ENCODE data around the gene PBOV1.
"Not testable (repeated sequence)": the region's sequence is repeated elsewhere in the genome, so short reads cannot be mapped to it uniquely, and the experiment has no call there.

Gene PBOV1

DNA sequence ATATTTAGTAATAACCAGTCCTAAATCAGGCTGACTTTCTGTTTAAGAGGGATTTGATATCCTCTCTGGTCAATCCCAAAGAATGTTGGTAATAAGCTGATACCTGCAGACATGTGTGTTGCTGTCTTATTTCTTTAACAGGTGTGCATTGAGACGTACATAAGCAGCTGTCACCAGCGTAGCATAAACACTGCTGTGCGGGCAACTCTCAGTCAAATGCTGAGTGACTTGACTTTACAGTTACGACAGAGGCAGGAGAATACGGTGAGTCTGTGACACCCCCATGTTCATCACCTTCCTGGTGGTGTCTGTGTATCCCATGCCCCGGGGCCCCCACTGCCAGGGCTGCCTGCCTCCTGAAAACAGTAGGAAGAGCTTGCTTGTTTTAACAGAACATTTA lies 20.1 kb upstream of the PBOV1 start:
- DNase-seq: no peak

DNA sequence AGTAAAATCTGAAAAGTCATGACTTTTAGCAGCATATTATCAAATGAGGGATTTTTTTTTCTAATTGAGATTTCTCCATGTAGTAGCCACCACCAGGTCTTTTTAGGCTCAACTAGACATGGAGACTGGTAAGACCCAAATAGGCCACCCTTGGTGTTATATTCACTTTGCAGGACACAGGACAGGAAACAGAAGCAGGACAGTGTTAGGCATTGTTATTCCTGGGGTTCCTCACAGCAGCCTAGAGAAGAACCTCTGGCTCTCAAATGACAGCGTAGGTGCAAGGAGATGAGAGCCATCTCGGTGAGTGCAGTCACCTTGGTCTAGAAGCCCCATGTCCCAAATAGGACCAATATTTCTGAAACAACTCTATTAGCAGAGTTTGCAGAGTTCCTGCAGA lies 19.2 kb upstream of the PBOV1 start:
- no peak for DNase-seq

DNA sequence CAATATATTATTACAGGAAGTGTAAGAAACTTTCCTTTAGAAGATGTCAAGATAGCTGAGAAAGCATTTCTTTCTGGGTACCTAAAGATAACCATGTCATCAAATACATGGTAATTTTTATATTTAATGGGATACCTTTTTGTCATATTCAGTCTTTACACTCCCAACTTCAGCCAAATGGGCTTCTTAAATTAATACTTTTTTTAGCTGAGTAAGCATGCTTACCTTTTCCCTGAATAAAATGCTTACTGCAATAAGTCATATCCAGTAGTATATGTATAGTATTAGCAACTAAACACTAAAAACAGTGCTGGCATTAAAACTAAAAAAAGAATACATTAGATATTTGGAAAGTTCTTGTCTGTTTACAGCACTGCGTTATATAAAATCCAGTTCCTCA lies 17.4 kb upstream of the PBOV1 start:
- no peak for DNase-seq

DNA sequence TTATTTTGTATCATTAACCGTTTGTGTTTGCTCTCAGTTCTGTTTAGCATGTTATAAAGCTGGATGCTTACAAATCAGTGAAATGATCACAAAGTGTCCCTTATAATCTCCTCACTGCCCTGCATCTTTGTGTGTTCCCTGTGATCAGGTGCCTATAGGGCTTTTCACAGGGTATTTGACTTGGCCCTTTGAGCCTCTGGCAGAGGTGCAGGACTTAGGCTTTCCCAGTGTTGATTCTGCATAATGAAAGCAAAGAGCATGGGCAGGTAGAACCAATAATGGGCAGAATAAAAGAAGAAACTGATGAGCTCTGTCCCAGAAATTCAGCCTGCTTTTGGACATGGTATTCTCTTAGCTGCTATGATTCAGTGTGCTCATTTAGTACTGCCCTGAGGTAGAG lies 16.9 kb upstream of the PBOV1 start:
- no peak for DNase-seq

DNA sequence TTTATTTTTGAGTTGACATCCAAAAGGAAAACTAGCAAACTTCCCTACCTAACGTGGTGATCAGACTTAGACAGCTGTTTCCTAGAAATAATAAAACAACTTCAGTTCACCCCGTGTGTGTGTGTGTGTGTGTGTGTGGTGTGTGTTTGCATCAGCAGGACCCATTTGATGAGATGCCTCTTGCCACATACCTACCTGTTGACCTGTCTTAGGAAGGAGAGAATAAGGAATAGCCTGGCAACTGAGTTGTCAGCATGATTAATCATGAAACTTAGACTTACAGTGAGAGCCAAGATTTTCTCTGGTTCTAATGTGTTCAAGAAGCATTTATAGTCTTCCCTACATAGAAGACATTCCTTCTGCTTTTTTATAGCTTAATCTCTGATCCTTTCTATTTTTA lies 16.1 kb upstream of the PBOV1 start:
- no peak for DNase-seq

DNA sequence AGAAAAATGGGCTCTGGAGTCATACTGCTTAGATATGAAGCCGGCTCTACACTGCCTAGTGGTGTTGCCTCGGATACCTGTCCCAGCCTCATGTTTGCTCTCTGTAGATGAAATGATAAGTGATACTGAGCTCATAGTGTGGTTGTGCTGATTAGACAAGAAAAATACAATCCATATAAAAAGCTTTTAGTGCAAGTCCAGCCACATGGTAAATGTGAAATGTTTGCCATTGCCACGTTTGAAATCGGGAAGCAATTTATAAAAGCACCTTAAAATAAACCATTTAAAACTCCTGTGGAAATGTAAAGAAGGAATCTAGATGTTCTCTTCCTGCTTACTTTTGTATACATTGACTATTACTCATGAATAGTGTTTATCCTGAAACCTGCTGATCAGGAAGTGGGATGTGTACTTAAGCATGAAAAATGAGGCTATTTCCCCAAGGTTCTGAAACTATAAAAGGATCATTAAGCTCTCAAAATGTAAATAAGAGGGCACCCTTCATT lies 13.1 kb upstream of the PBOV1 start:
- DNase-seq: no peak

DNA sequence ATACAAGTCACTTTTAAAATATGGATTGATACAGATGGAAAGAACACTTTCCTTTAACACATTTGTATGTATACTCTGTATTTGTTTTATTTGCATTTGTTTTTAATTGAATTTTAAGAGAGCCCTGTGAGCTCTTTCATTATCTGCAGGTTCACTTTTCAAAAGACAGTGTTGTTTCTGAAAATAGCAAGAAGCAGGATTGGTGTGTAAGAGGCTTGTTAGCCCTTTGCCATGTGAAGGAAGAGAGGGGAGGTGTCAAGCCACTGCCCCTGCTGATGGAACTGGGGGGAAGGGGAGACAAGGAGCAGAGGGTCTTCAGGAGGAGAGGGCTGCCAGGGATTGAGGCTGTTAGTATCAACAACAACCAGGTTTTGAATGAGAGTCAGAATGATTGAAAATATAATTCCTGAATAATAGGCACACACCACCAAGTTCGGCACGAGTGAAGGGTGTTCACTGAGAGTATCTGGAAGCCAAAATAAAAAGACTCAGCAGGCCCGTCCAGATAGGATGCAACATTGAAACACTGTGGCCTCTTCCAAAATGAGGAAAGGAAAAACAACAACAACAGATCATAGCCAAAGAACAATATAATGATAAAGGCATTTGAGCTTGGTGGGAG lies 12.6 kb upstream of the PBOV1 start:
- peak in 1 of 51 donors; percentile 49 for DNase-seq

DNA sequence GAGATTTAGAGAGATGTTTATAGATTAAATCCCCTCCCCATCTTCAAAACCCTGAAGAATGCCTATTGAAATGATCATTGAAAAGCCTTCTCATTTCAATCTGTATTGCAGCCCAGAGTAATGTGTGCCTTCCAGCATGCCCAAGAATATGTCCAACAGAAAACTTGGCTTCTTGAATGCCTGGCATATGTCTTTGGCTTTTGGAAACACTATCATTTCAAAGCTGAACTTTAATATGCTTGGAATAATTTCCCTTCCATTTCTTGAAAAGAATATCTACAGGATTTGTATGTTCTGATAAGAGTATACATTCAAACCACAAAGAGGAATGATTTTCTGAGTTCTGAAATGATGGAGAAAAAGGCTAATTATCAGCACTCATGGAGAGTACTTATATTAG lies 11.9 kb upstream of the PBOV1 start:
- no peak for DNase-seq

DNA sequence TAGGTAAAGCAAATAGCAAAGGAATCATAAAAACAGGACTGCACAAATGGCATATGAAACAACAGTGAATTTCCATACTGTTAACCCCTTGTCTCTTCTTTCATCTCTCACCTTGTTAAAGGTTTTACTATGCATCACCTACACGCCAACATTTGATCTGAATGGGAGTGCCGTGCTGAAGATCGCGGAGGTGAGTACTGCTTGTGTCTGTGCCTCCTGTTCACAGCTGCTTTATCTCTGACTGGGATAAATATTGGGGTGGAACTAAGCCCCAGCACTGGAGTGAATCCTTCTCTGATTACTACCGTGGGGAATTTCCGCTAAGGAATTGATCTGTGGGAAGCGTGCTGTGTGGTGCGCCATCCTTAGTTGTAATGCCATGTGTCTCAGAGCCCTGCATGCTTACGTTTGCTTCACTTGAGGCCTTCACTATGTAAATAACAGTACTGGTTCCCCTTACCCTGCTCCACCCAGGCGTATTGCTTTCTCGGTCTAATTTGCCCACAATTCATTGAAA lies 11.4 kb upstream of the PBOV1 start:
- no peak for DNase-seq

DNA sequence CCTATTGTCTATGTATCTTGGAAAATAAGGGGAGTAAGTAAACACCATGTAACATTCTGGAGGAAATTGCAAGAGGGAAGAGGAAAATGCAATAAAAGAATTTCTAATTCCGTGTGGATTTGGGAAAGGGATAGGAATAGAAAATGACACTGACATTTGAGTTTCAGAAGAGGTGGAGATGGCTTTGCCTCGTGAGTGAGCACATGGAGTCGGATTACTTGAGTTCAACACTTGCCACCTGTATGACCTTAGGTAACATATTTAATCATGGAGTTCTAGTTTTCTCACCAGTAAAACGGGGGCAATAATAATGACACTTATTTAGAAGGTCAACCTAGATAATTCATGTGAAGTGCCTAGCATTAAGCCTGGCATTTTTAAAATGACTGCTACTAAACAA lies 10.8 kb upstream of the PBOV1 start:
- DNase-seq: no peak

DNA sequence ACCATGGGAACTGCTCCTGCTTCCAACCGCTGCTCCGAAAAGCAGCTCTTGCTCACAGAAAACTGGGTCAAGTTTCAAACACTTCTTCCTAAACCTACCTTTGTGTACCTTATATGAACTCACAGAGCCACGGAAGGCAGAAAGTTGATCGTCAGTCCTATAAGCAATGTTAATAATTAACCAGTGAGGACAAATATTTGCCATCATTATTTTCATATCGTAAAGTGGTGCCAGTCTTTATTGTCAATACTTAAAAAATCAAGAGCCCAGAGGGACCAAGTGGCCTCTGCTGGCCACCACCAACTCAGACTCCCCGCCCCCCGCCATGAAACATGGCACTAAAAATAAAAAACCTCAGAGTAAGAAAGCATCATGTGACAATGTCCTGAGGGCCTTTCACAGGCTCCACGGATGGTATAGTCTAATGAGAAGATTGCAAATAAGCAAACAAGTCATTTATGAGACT lies 9.1 kb upstream of the PBOV1 start:
- no peak for DNase-seq

DNA sequence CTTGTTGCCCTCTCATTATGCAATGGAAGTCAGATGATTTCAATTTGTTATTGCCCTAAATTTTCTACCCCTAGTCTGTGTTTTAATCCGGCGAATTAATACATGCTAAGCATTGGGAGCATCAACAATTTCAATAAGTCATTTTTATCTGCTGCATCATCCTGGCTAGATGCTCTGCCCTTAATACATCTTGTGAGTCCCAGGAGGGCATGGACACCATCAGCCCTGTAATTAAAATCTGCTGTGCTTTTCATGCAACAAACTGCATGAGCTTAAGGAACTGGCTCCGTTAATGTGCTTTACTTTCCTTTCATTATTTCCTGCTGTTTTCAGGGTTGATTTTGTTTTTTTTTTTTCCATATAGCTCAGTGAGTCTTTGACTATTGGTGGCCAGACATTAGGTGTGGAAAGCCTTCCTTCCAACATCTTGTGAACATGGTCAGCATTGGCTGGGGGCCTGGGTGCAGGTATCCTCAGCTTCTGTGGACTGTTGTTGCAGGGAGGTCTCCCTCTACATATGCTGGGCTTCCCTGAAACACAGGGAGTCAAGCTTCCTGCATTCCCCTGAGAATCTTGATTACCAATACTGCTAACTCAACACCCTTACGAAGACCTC lies 8.5 kb upstream of the PBOV1 start:
- DNase-seq: no peak

DNA sequence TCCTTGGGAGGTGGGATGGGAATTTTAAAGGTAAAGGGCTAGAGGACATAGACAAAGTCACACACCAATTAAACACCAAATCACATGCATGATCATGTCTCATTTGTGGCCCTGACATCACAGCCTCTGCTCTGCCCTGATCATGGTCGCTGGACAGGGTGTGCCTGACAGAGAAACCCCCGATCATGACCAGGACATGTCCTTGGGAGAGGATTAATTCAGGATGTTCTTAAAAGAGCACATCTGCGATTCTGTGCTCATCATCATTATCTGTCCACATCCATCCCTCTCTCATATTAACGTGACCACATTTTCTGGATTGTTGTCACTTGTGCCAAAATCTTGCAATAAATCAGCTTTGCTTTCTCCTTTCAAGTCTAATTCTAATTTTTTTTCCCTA lies 7.7 kb upstream of the PBOV1 start:
- DNase-seq: no peak

DNA sequence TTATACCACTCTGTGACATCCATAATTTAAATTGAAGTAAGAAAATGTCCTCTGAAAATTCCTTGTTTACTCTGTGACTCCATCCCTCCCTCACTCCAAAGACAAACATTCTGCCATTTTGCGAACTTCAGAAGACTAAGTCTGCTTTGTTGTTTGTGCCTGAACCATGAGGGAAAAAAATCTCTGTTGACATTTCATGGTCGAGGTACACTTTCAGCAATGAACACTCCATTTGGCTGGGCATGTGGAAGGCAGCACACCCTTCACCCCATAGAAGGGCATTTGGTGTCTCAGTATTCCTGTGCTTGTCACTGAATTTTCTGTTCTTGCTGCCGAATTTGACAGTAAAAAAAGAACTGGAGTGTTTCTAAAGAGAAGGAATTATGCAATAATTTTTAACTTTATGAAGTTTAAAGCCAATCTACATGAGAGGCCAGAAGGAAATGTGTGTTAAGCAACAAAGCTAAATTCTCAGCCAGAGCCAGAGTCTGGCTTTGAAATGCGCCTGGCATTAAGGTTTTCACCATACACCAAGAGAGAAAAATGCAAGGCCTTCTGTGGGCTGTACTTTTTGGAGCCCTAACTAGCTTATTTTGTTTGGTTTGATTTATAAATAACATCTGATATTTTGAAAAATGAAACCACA lies 4.7 kb upstream of the PBOV1 start:
- DNase-seq: no peak

DNA sequence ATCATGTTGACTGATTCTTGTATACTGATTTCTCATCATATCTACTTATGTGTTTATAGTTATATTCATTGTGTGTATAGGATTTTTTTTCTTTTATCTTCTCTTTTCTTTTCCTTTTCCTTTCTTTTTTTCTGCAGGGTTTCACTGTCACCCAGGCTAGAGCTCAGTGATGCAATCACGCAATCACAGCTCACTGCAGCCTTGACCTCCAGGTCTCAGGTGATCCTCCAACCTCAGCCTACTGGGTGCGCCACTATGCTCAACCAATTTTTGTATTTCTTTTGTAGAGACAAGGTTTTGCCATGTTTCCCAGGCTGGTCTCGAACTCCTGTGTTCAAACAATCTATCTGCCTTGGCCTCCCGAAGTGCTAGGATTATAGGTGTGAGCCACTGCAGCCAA lies 1.6 kb upstream of the PBOV1 start:
- no peak for DNase-seq

DNA sequence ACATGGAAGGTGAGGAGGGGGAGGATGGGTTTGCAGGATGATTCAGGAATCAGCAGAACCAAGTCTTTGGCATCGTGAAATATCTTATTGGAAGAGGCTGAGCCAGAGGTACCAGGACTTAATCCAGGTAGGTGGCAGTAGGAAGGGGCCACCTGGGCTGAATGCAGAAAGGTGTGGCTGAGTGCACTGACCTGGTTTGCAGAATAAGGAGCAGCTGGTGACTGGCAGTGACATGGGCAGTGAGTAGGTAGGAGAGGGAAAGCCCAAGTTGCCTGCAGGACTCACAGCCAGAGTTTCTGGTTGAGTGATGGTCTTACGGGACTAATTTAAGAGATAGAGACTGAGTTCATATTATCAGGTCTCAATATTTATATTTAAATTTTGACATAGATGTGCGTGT lies 1.1 kb upstream of the PBOV1 start:
- no peak for DNase-seq

DNA sequence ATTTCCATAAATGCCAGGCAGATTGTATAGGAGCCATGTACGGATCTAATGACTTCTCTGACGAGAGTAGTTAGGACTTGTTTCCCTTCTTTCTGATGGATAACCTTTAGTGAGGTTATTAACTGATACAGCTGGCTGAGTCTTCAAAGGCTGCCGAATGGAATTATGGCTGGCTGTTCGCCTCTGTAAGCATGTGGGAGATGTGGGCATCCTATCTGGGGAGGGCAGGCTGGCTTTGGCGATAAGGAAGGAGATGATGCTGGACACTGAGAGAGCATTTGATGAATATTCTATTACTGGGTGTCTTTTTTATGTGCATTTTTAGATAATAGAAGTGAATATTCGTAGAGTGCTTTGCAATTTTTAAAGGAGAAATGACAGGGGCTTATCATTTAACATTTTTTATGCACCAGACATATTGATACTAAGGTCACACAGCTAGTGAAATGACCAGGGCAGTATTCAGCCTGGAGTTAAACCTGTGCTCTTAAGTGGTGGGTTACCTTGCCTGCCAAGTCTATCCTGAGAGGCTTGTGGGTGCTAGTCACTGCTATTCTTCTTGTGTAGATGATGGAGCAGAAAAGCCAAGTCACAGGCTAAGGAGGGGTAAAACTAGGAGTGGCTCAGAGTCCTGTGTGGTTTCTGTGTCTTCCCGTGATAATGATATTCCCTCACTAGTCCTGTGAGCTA lies 3.1 kb downstream of the PBOV1 start:
- DNase-seq: no peak

DNA sequence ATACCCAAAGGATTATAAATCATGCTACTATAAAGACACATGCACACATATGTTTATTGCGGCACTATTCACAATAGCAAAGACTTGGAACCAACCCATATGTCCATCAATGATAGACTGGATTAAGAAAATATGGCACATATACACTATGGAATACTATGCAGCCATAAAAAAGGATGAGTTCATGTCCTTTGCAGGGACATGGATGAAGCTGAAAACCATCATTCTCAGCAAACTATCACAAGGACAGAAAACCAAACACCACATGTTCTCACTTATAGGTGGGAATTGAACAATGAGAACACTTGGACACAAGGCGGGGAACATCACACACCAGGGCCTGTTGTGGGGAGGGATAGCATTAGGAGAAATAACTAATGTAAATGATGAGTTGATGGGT lies 5.8 kb downstream of the PBOV1 start:
- not testable (repeated sequence) for DNase-seq

DNA sequence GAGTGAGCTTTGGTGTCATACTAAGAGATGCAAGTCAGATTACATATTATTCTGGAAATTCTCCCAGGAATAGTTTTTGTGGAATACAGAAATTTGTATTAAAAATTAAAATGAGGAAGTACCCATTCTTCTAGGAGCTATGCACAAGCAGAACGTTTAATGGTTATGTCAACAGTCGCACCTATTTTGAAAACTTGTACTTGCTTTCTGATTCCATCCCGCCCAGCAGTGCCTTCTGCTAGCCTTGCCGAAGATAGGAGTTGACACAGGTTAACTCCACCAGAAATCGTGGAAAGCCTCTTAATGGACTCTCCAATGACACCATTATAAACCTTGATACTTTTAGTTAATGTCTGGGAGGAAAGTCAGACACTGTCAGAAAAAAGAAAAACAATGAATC lies 6.7 kb downstream of the PBOV1 start:
- DNase-seq: no peak

DNA sequence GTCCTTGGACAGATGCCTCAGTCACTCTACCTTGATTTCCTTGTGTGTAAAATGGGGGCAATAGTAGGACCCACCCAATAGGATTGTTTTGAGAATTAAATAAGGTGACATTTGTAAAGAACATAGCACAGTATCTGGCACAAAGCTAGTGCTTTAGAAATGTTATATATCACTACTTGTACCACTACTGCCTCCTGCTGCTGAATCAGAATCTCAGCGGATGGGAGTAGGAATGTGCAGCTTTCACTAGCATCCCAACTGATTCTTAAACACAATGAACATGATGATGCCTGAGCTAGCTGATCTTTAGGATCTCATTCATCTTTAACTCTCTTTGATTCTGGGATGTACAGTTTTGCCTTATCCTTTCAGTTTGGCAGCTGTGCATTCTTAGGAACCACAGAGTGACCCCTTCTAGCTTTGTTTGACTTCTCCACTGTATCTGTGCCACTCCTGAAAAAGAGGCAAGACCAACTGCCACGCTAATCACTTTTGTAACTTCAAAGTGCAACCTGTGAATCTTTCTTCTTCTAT lies 7.2 kb downstream of the PBOV1 start:
- peak in 14 of 51 donors; percentile 2 to 41 (median 27) for DNase-seq

DNA sequence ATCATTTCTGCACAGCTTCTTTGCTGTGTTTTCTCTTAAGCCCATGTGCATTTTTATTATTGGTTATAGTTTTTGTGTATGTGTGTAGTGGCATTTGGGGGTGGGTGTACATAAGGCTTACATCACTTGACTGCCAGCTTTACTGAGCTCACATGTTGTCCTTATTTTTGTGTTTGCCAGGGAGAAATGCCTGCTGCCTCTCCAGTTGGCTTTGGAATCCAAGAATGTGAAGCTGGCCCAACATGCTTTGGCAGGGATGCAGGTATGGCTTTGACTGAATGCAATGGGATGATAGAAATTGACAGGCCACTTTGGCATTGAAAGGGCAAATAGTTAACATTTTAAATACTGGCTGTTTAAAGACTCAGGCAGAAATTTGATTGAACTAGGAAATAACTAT lies 11.4 kb downstream of the PBOV1 start:
- DNase-seq: no peak
